HL-60 (cell line): Measurements from ENCODE around the gene COMMD2.

Source experiments
- CTCF ChIP-seq: IDR thresholded peaks from one replicate; pipeline ENCODE4 v1.5.1; 2011; ENCODE audit warnings: low read length, control low read depth, inconsistent platforms; ENCODE audit not compliant: insufficient read depth
- TF ChIP-seq, protein P1 (sequence below): IDR thresholded peaks from 2 replicates; pipeline ENCODE4 v1.6.1; 2012; ENCODE audit warnings: low read depth; ENCODE audit not compliant: insufficient replicate concordance

- TF ChIP-seq, protein P1, sequence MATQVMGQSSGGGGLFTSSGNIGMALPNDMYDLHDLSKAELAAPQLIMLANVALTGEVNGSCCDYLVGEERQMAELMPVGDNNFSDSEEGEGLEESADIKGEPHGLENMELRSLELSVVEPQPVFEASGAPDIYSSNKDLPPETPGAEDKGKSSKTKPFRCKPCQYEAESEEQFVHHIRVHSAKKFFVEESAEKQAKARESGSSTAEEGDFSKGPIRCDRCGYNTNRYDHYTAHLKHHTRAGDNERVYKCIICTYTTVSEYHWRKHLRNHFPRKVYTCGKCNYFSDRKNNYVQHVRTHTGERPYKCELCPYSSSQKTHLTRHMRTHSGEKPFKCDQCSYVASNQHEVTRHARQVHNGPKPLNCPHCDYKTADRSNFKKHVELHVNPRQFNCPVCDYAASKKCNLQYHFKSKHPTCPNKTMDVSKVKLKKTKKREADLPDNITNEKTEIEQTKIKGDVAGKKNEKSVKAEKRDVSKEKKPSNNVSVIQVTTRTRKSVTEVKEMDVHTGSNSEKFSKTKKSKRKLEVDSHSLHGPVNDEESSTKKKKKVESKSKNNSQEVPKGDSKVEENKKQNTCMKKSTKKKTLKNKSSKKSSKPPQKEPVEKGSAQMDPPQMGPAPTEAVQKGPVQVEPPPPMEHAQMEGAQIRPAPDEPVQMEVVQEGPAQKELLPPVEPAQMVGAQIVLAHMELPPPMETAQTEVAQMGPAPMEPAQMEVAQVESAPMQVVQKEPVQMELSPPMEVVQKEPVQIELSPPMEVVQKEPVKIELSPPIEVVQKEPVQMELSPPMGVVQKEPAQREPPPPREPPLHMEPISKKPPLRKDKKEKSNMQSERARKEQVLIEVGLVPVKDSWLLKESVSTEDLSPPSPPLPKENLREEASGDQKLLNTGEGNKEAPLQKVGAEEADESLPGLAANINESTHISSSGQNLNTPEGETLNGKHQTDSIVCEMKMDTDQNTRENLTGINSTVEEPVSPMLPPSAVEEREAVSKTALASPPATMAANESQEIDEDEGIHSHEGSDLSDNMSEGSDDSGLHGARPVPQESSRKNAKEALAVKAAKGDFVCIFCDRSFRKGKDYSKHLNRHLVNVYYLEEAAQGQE: no peak
- no peak for TF ChIP-seq CTCF
These were observed 45.4 kb downstream of the COMMD2 start for GRCh38 chr3:149706905-149707304.
